HepG2 (cell line): Measurements from ENCODE around the gene ITGAE. TPM values are rescaled to one million over a fixed set of nuclear protein-coding genes. Genes with fewer than 3 reads are reported as not detected.

Experiments used
- BATF2 ChIP-seq: sonication (generic); formaldehyde crosslinking; IDR thresholded peaks from 2 replicates; pipeline ENCODE4 v1.8.0; 2022; ENCODE audit warnings: mild to moderate bottlenecking, missing genetic modification reagents, moderate library complexity
- BHLHE40 ChIP-seq: IDR thresholded peaks from 2 replicates; pipeline ENCODE4 v1.6.1; 2011; ENCODE audit warnings: low read length, improper control_type of control experiment
- FOXA3 ChIP-seq: IDR thresholded peaks from 2 replicates; pipeline ENCODE4 v1.6.1; 2016; ENCODE audit warnings: missing genetic modification reagents, missing compliant biosample characterization
- KAT8 ChIP-seq: IDR thresholded peaks from 2 replicates; pipeline ENCODE4 v1.6.1; 2016; ENCODE audit warnings: missing genetic modification reagents, missing compliant biosample characterization
- MXD1 ChIP-seq: sonication (generic); formaldehyde crosslinking; IDR thresholded peaks from 2 replicates; pipeline ENCODE4 v1.4.0; 2020; ENCODE audit warnings: mild to moderate bottlenecking, missing genetic modification reagents
- NRL ChIP-seq: sonication (generic); formaldehyde crosslinking; IDR thresholded peaks from 2 replicates; pipeline ENCODE4 v1.5.0; 2020; ENCODE audit warnings: missing genetic modification reagents, mild to moderate bottlenecking, moderate library complexity, borderline replicate concordance
- POGK ChIP-seq: sonication (generic); formaldehyde crosslinking; conservative IDR thresholded peaks from 2 replicates; pipeline ENCODE4 v1.8.0; 2022; ENCODE audit warnings: mild to moderate bottlenecking, moderate library complexity, missing genetic modification reagents
- SP1 ChIP-seq, 2 experiments: fragments of 450-650 bp in 1 of 2; sonication (generic) in 1 of 2; formaldehyde crosslinking in 1 of 2; IDR thresholded peaks; 2 replicates each; pipeline versions ENCODE4 v1.4.0 to v1.6.1; 2016 to 2020; ENCODE audit warnings: missing genetic modification reagents in 1 of 2
- TFE3 ChIP-seq: IDR thresholded peaks from 2 replicates; pipeline ENCODE4 v1.6.1; 2016
- YEATS4 ChIP-seq: sonication (generic); formaldehyde crosslinking; IDR thresholded peaks from 2 replicates; pipeline ENCODE4 v1.4.0; 2020; ENCODE audit warnings: missing genetic modification reagents, borderline replicate concordance
- ZBTB7B ChIP-seq: sonication (generic); formaldehyde crosslinking; IDR thresholded peaks from 2 replicates; pipeline ENCODE4 v1.4.0; 2020; ENCODE audit warnings: missing genetic modification reagents
- ZNF142 ChIP-seq: sonication (generic); formaldehyde crosslinking; IDR thresholded peaks from 2 replicates; pipeline ENCODE4 v1.4.0; 2020; ENCODE audit warnings: missing genetic modification reagents
- ZNF143 ChIP-seq: sonication (generic); formaldehyde crosslinking; IDR thresholded peaks from 2 replicates; pipeline ENCODE4 v1.4.0; 2020; ENCODE audit warnings: missing genetic modification reagents
- ZNF296 ChIP-seq: sonication (generic); formaldehyde crosslinking; conservative IDR thresholded peaks from 2 replicates; pipeline ENCODE4 v1.5.0; 2020; ENCODE audit warnings: mild to moderate bottlenecking, missing genetic modification reagents
- ZNF34 ChIP-seq: sonication (generic); formaldehyde crosslinking; IDR thresholded peaks from 2 replicates; pipeline ENCODE4 v1.4.0; 2020; ENCODE audit warnings: mild to moderate bottlenecking, missing genetic modification reagents, borderline replicate concordance
- ZNF44 ChIP-seq: sonication (generic); formaldehyde crosslinking; IDR thresholded peaks from 2 replicates; pipeline ENCODE4 v1.5.1; 2020; ENCODE audit warnings: mild to moderate bottlenecking, missing genetic modification reagents
- ZNF564 ChIP-seq: sonication (generic); formaldehyde crosslinking; IDR thresholded peaks from 2 replicates; pipeline ENCODE4 v1.8.1; 2023; ENCODE audit warnings: mild to moderate bottlenecking, missing genetic modification reagents
- ZNF709 ChIP-seq: sonication (generic); formaldehyde crosslinking; IDR thresholded peaks from 2 replicates; pipeline ENCODE4 v1.5.0; 2020; ENCODE audit warnings: mild to moderate bottlenecking, missing genetic modification reagents
- polyA plus RNA-seq, 8 experiments: library from polyadenylated mRNA; depleted of rRNA in 3 of 8; stranded (reverse) in 7 of 8; unstranded in 1 of 8; fragments of >200 nt; fragmentation: Illumina TruSeq in 4 of 8; extraction: Trizol in 4 of 8; gene quantifications; 2 replicates each; pipeline versions ENCODE4 v1.2.1 to v1.2.3, GENCODE V29; 2011 to 2016; ENCODE audit warnings: low read depth in 4 of 8, missing spikeins in 1 of 8, mixed read lengths in 1 of 8; ENCODE audit not compliant: insufficient read depth in 1 of 8
- total RNA-seq, 5 experiments: library from RNA; depleted of rRNA; stranded (reverse); fragments of >200 nt; fragmentation: Illumina TruSeq; extraction: Trizol; gene quantifications; 2 replicates each; pipeline ENCODE4 v1.2.3, GENCODE V29; 2016; ENCODE audit warnings: low read depth in 1 of 5

ITGAE gene
- total and polyA plus RNA-seq, 2 of the 13 experiments (the other 11 are each of a cell fraction or from before 2014, with no cell fraction given): 42.3 to 49.0 TPM

GRCh38 chr17:3794557-3795389 is 6.2 kb downstream of the ITGAE start (continued):
- peak; percentile 66; the same call in 1 of the 2 replicates for TF ChIP-seq ZNF142
- TF ChIP-seq MXD1 (CRISPR knock-in tag): 0 out of 2 replicates have a peak, but pooled peaks have one; percentile 24
- TF ChIP-seq KAT8 (CRISPR knock-in tag): 0 out of 2 replicates have a peak, but pooled peaks have one; percentile 39
- peak; percentile 69; the same call in 1 of the 2 replicates for TF ChIP-seq ZNF44
- 0 out of 2 replicates have a peak, but pooled peaks have one; percentile 23 for TF ChIP-seq ZNF296
- TF ChIP-seq BHLHE40: peak; percentile 65
- no peak for TF ChIP-seq SP1 (IDR thresholded peaks at IDR 0.05)
- TF ChIP-seq SP1 (CRISPR knock-in tag; IDR thresholded peaks at IDR 0.05): no peak
- no peak; the same call in 1 of the 2 replicates for TF ChIP-seq NRL (CRISPR knock-in tag)
- no peak for TF ChIP-seq ZNF34
- TF ChIP-seq ZNF709 (CRISPR knock-in tag): peak; percentile 86; the same call in 1 of the 2 replicates
- peak; percentile 63; the same call in 1 of the 2 replicates for TF ChIP-seq YEATS4
- peak; percentile 44; the same call in 1 of the 2 replicates for TF ChIP-seq ZNF143 (CRISPR knock-in tag)
- TF ChIP-seq ZBTB7B: peak; percentile 14; the same call in 1 of the 2 replicates
- peak; percentile 64; the same call in 1 of the 2 replicates for TF ChIP-seq ZNF564 (CRISPR knock-in tag)
- no peak for TF ChIP-seq BATF2 (CRISPR knock-in tag)
- peak; percentile 76; the same call in 1 of the 2 replicates for TF ChIP-seq TFE3 (CRISPR knock-in tag)
- TF ChIP-seq POGK (CRISPR knock-in tag): no peak; the same call in 1 of the 2 replicates
- peak; percentile 53 for TF ChIP-seq FOXA3 (CRISPR knock-in tag)
